ENCODE results near the gene OR52E5. TPM values are rescaled to one million over a fixed set of nuclear protein-coding genes. Genes with fewer than 3 reads are reported as not detected.

The OR52E5 gene
- total RNA-seq, 2 donors from 2014 or later, result not detected

DNA sequence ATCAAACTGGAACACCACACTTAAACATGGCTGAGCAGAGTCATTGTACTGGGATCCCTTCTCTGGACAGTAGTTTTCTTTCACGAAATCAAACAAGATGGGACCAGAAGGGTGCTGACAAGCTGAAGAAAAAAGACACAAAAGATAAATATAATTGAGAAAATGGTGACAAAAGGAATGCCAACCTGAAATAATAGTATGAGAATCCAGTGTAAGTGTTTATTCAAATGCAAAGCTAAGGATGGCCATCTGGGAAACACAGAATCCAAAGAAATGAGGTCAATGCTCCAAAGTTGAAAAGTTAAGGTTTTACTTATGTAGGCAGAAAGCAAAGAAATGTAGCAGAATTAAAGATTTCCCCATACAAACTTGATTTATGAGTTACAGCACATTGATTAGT lies 5.3 kb upstream of the OR52E5 start:
- no peak for ATAC-seq (ENCODE audit: insufficient number of reproducible peaks, low FRiP score, low read depth)
- no peak for DNase-seq (ENCODE audit: low spot score)
- no peak for TF ChIP-seq CTCF (IDR thresholded peaks at IDR 0.05)
- no peak overlapping the region for H3K4me3 ChIP-seq
- H3K27me3 ChIP-seq (replicated peaks; ENCODE audit: insufficient read depth), result no peaks in the 10 kb centered on the region
- no peak overlapping the region for H3K27ac ChIP-seq
- no peaks in the 10 kb centered on the region for H3K4me1 ChIP-seq (ENCODE audit: control insufficient read depth in 1 of 2, low read depth in 2 of 2)
- no peaks in the 10 kb centered on the region for H3K9me3 ChIP-seq
- H3K36me3 ChIP-seq, result no peaks in the 10 kb centered on the region

GRCh38 chr11:5891216-5891800 lies 1.7 kb upstream of the OR52E5 start:
- no peaks in the 10 kb centered on the region for H3K4me1 ChIP-seq (ENCODE audit: control insufficient read depth in 1 of 2, low read depth in 2 of 2)
- no peak for ATAC-seq (ENCODE audit: insufficient number of reproducible peaks, low FRiP score, low read depth)
- peak; percentile 23 for TF ChIP-seq CTCF (IDR thresholded peaks at IDR 0.05)

GRCh38 chr11:5899534-5899933 lies 6.5 kb downstream of the OR52E5 start:
- no peak for TF ChIP-seq CTCF (IDR thresholded peaks at IDR 0.05)
- ATAC-seq (ENCODE audit: insufficient number of reproducible peaks, low FRiP score, low read depth), result no peak

More at GRCh38 chr11:5891216-5891800, 1.7 kb upstream of the OR52E5 start:
- no peaks in the 10 kb centered on the region for H3K27me3 ChIP-seq (replicated peaks; ENCODE audit: insufficient read depth)
- DNase-seq (ENCODE audit: low spot score), result no peak
- H3K4me3 ChIP-seq, result no peak overlapping the region
- no peaks in the 10 kb centered on the region for H3K36me3 ChIP-seq
- no peaks in the 10 kb centered on the region for H3K9me3 ChIP-seq
- no peak overlapping the region for H3K27ac ChIP-seq

DNA sequence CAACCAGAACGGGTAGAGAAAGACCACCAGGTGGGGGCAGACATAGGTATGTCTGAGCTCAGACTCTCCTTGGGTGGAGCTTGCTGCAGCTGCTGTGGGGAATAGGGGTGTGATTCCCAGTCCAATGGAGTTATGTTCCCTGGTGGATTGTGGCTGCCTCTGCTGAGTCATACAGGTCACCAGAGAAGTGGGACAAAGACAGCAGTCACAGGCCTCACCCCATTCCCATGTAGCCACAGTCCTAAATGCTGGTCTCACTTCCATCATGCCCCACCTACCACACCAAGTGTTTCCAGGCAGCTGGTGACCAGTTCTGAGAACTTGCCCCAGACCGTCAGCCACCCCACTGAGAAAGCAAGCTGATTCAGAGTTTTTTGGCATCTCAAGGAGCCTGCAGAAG lies 17.5 kb downstream of the OR52E5 start:
- Histone ChIP-seq H3K27me3 (replicated peaks; ENCODE audit: insufficient read depth) (no peaks in the 10 kb centered on the region), H3K9me3 (no peaks in the 10 kb centered on the region), H3K4me3 (no peak overlapping the region), H3K36me3 (no peaks in the 10 kb centered on the region), H3K27ac (no peak overlapping the region), H3K4me1 (ENCODE audit: control insufficient read depth in 1 of 2, low read depth in 2 of 2) (no peaks in the 10 kb centered on the region)
- no peak for TF ChIP-seq CTCF (IDR thresholded peaks at IDR 0.05)
- no peak for ATAC-seq (ENCODE audit: insufficient number of reproducible peaks, low FRiP score, low read depth)
- DNase-seq (ENCODE audit: low spot score), result no peak

More at GRCh38 chr11:5899534-5899933, 6.5 kb downstream of the OR52E5 start:
- Histone ChIP-seq H3K27me3 (replicated peaks; ENCODE audit: insufficient read depth) (no peaks in the 10 kb centered on the region), H3K4me3 (no peak overlapping the region), H3K9me3 (no peaks in the 10 kb centered on the region), H3K36me3 (no peaks in the 10 kb centered on the region), H3K27ac (no peak overlapping the region), H3K4me1 (ENCODE audit: control insufficient read depth in 1 of 2, low read depth in 2 of 2) (no peaks in the 10 kb centered on the region)
- DNase-seq (ENCODE audit: low spot score), result no peak

- no peak for DNase-seq (ENCODE audit: low spot score)
- no peak for ATAC-seq (ENCODE audit: insufficient number of reproducible peaks, low FRiP score, low read depth)
- H3K27ac ChIP-seq, result no peak overlapping the region
These were observed 29.9 kb downstream of the OR52E5 start for GRCh38 chr11:5922749-5923426.

More at GRCh38 chr11:5922749-5923426, 29.9 kb downstream of the OR52E5 start:
- H3K9me3 ChIP-seq, result no peaks in the 10 kb centered on the region
- no peaks in the 10 kb centered on the region for H3K36me3 ChIP-seq
- H3K4me1 ChIP-seq (ENCODE audit: control insufficient read depth in 1 of 2, low read depth in 2 of 2), result no peaks in the 10 kb centered on the region
- no peak overlapping the region for H3K4me3 ChIP-seq
- no peak for TF ChIP-seq CTCF (IDR thresholded peaks at IDR 0.05)
- H3K27me3 ChIP-seq (replicated peaks; ENCODE audit: insufficient read depth), result no peaks in the 10 kb centered on the region

All from thoracic aorta (tissue), 2 donors.